ENCODE data around the gene STEAP1B.
"Not testable (repeated sequence)": the region's sequence is repeated elsewhere in the genome, so short reads cannot be mapped to it uniquely, and the experiment has no call there.

DNA sequence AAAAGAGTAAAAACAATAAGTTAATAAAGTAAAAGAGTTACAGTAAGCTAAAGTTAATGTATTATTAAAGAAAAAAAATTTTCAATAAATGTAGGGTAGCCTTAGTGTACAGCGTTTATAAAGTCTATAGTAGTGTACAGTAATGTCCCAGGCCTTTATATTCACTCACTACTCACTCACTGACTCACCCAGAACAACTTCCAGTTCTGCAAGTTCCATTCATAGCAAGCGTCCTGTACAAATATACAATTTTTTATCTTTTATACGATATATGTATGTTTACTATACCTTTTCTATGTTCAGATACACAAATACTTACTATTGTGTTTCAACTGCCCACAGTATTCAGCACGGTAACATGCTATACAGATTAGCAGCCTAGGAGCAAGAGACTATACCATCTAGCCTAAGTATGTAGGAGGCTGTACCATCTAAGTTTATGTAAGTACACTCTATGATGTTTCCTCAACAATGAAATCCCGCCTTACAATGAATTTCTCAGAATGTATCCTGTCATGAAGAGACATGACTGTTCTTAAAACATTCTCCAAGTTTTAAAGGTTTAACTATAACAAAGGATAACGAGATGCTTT lies 3.6 kb downstream of the STEAP1B start:
- TF ChIP-seq, protein P1, sequence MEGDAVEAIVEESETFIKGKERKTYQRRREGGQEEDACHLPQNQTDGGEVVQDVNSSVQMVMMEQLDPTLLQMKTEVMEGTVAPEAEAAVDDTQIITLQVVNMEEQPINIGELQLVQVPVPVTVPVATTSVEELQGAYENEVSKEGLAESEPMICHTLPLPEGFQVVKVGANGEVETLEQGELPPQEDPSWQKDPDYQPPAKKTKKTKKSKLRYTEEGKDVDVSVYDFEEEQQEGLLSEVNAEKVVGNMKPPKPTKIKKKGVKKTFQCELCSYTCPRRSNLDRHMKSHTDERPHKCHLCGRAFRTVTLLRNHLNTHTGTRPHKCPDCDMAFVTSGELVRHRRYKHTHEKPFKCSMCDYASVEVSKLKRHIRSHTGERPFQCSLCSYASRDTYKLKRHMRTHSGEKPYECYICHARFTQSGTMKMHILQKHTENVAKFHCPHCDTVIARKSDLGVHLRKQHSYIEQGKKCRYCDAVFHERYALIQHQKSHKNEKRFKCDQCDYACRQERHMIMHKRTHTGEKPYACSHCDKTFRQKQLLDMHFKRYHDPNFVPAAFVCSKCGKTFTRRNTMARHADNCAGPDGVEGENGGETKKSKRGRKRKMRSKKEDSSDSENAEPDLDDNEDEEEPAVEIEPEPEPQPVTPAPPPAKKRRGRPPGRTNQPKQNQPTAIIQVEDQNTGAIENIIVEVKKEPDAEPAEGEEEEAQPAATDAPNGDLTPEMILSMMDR (IDR thresholded peaks at IDR 0.05) = not testable (repeated sequence)
- TF ChIP-seq POLR2A (IDR thresholded peaks at IDR 0.05) = not testable (repeated sequence)
